Measurements from ENCODE around the gene ZSCAN31. TPM values are rescaled to one million over a fixed set of nuclear protein-coding genes. Genes with fewer than 3 reads are reported as not detected.

Gene ZSCAN31
- total and polyA plus RNA-seq, 10 of the 15 experiments (the other 5 are each of a cell fraction or from before 2014, with no cell fraction given), result 1.6 to 5.2 (median 2.9) TPM

DNA sequence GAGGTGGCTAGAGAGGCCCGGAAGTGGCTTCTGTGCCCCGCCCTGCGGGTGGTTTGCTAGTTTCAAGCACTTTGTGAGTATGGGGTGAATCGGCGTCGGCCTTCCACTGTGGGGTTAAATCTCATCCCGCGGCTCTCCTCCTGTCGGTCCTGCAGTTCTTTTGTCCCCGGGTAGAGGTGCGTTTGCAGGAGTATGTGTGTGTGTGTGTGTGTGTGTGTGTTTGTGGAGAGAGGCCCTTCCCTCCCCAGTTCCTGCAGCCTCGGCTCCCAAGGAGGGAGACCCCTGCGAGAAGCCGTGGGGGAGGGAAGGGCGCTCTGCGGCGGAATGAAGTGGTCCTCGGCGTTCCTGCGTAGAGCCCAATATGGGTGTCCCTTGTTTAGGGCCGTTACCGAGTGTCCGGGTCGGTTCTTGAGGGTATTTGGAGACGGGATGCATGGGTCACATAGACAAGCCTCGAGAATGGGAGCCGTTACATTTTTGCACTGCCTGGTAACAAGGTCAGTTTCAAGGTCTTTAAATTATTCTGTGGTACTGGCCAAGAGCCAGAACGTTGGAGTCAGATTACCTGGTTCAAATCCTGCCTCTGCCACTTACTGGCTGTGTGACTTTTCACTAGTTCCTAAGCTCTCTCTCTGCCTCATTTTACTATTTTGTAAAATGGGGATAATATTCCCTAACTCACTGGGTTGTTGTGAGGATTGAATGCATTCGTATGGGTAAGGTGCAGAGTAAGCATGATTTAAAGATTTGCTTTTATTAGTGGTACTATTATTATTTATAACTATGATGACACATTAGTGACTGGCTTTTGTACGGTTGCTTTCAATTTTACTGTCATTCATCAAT is 14.2 kb upstream of the ZSCAN31 start, which contains the start of gene ZKSCAN3 (continued):
- TF ChIP-seq CREB1 (IDR thresholded peaks at IDR 0.05; ENCODE audit: low read depth) (peak; percentile 61; the same call in 1 of the 2 replicates), POLR2AphosphoS2 (IDR thresholded peaks at IDR 0.05; ENCODE audit: low read depth, low read length) (peak; percentile 78; the same call in 1 of the 2 replicates), EGR1 (IDR thresholded peaks at IDR 0.05; ENCODE audit: borderline replicate concordance in 1 of 2, low read depth in 2 of 2, low read length in 2 of 2) (peak in 1 of 2 experiments; percentile 28; a peak in 1 of 3 replicates), PML (IDR thresholded peaks at IDR 0.05; ENCODE audit: low read length) (peak; percentile 85; the same call in 1 of the 2 replicates), HDAC2 (IDR thresholded peaks at IDR 0.05) (no peak), RAD21 (IDR thresholded peaks at IDR 0.05; ENCODE audit: insufficient read depth, low read depth, low read length) (peak; percentile 33; the same call in 1 of the 2 replicates), ZZZ3 (IDR thresholded peaks at IDR 0.05; ENCODE audit: control insufficient read depth, insufficient read length, low read depth) (no peak), JUND (IDR thresholded peaks at IDR 0.05; ENCODE audit: low read depth, low read length) (no peak)
- TF ChIP-seq, protein P1, sequence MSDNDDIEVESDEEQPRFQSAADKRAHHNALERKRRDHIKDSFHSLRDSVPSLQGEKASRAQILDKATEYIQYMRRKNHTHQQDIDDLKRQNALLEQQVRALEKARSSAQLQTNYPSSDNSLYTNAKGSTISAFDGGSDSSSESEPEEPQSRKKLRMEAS (IDR thresholded peaks at IDR 0.05; ENCODE audit: low read depth, low read length), result no peak
- TF ChIP-seq, protein P2, sequence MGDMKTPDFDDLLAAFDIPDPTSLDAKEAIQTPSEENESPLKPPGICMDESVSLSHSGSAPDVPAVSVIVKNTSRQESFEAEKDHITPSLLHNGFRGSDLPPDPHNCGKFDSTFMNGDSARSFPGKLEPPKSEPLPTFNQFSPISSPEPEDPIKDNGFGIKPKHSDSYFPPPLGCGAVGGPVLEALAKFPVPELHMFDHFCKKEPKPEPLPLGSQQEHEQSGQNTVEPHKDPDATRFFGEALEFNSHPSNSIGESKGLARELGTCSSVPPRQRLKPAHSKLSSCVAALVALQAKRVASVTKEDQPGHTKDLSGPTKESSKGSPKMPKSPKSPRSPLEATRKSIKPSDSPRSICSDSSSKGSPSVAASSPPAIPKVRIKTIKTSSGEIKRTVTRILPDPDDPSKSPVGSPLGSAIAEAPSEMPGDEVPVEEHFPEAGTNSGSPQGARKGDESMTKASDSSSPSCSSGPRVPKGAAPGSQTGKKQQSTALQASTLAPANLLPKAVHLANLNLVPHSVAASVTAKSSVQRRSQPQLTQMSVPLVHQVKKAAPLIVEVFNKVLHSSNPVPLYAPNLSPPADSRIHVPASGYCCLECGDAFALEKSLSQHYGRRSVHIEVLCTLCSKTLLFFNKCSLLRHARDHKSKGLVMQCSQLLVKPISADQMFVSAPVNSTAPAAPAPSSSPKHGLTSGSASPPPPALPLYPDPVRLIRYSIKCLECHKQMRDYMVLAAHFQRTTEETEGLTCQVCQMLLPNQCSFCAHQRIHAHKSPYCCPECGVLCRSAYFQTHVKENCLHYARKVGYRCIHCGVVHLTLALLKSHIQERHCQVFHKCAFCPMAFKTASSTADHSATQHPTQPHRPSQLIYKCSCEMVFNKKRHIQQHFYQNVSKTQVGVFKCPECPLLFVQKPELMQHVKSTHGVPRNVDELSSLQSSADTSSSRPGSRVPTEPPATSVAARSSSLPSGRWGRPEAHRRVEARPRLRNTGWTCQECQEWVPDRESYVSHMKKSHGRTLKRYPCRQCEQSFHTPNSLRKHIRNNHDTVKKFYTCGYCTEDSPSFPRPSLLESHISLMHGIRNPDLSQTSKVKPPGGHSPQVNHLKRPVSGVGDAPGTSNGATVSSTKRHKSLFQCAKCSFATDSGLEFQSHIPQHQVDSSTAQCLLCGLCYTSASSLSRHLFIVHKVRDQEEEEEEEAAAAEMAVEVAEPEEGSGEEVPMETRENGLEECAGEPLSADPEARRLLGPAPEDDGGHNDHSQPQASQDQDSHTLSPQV (IDR thresholded peaks at IDR 0.05), result no peak
- TF ChIP-seq, protein P3, sequence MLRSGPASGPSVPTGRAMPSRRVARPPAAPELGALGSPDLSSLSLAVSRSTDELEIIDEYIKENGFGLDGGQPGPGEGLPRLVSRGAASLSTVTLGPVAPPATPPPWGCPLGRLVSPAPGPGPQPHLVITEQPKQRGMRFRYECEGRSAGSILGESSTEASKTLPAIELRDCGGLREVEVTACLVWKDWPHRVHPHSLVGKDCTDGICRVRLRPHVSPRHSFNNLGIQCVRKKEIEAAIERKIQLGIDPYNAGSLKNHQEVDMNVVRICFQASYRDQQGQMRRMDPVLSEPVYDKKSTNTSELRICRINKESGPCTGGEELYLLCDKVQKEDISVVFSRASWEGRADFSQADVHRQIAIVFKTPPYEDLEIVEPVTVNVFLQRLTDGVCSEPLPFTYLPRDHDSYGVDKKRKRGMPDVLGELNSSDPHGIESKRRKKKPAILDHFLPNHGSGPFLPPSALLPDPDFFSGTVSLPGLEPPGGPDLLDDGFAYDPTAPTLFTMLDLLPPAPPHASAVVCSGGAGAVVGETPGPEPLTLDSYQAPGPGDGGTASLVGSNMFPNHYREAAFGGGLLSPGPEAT (IDR thresholded peaks at IDR 0.05; ENCODE audit: low read depth), result peak; percentile 80
- TF ChIP-seq, protein P4, sequence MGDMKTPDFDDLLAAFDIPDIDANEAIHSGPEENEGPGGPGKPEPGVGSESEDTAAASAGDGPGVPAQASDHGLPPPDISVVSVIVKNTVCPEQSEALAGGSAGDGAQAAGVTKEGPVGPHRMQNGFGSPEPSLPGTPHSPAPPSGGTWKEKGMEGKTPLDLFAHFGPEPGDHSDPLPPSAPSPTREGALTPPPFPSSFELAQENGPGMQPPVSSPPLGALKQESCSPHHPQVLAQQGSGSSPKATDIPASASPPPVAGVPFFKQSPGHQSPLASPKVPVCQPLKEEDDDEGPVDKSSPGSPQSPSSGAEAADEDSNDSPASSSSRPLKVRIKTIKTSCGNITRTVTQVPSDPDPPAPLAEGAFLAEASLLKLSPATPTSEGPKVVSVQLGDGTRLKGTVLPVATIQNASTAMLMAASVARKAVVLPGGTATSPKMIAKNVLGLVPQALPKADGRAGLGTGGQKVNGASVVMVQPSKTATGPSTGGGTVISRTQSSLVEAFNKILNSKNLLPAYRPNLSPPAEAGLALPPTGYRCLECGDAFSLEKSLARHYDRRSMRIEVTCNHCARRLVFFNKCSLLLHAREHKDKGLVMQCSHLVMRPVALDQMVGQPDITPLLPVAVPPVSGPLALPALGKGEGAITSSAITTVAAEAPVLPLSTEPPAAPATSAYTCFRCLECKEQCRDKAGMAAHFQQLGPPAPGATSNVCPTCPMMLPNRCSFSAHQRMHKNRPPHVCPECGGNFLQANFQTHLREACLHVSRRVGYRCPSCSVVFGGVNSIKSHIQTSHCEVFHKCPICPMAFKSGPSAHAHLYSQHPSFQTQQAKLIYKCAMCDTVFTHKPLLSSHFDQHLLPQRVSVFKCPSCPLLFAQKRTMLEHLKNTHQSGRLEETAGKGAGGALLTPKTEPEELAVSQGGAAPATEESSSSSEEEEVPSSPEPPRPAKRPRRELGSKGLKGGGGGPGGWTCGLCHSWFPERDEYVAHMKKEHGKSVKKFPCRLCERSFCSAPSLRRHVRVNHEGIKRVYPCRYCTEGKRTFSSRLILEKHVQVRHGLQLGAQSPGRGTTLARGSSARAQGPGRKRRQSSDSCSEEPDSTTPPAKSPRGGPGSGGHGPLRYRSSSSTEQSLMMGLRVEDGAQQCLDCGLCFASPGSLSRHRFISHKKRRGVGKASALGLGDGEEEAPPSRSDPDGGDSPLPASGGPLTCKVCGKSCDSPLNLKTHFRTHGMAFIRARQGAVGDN (IDR thresholded peaks at IDR 0.05), result no peak
- TF ChIP-seq, protein P5, sequence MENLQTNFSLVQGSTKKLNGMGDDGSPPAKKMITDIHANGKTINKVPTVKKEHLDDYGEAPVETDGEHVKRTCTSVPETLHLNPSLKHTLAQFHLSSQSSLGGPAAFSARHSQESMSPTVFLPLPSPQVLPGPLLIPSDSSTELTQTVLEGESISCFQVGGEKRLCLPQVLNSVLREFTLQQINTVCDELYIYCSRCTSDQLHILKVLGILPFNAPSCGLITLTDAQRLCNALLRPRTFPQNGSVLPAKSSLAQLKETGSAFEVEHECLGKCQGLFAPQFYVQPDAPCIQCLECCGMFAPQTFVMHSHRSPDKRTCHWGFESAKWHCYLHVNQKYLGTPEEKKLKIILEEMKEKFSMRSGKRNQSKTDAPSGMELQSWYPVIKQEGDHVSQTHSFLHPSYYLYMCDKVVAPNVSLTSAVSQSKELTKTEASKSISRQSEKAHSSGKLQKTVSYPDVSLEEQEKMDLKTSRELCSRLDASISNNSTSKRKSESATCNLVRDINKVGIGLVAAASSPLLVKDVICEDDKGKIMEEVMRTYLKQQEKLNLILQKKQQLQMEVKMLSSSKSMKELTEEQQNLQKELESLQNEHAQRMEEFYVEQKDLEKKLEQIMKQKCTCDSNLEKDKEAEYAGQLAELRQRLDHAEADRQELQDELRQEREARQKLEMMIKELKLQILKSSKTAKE (IDR thresholded peaks at IDR 0.05; ENCODE audit: low read depth, poor library complexity, severe bottlenecking), result no peak

All from GM12878 (cell line).